GM12892 (cell line): Measurements from ENCODE around the gene ZNF610.

ENCODE experiments used
- DNase-seq: peaks from one replicate; pipeline ENCODE4 v3.0.0; 2011; ENCODE audit not compliant: insufficient read length
- FAIRE-seq: peaks from 2 replicates; lab custom pipeline; 2011; peaks lifted over from hg19 to GRCh38; lab: Jason Lieb, UNC
- POLR2A ChIP-seq: IDR thresholded peaks from 2 replicates; pipeline ENCODE4 v1.6.1; 2011; ENCODE audit warnings: low read depth, low read length, control low read depth
- POLR2AphosphoS5 ChIP-seq: IDR thresholded peaks from 2 replicates; pipeline ENCODE4 v1.6.1; 2011; ENCODE audit warnings: low read depth, low read length, control low read depth
- TAF1 ChIP-seq: IDR thresholded peaks from 2 replicates; pipeline ENCODE4 v1.6.1; 2011; ENCODE audit warnings: low read depth, mild to moderate bottlenecking, control low read depth, low read length, borderline replicate concordance

The ZNF610 gene

DNA sequence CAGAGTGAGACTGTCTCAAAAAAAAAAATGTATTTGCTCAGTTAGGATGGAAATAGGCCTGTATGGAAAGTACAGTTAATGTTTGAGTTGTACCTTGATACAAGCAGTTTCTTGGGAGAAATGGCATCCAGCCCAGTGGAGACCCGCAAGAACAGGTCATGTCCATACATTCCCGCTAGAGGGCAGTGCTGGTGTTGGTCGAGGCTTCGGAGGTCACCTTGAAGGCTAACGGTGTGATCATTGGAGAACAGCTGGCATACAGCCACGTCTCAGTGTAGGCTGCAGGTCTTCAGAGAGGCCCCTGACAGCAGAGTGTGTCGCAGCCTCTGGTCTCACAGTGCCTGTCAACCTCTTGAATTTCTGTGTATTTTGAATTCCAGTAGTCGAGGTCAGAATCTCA lies 7.5 kb downstream of the ZNF610 start:
- TF ChIP-seq POLR2AphosphoS5 (no peak), POLR2A (no peak), TAF1 (no peak)
- DNase-seq (peak; percentile 14), FAIRE-seq (no peak)

- no peak for TF ChIP-seq TAF1
- TF ChIP-seq POLR2AphosphoS5: no peak
- TF ChIP-seq POLR2A: no peak
- DNase-seq (no peak), FAIRE-seq (no peak)
Observed at GRCh38 chr19:52345162-52345561, 9.1 kb downstream of the ZNF610 start.

DNA sequence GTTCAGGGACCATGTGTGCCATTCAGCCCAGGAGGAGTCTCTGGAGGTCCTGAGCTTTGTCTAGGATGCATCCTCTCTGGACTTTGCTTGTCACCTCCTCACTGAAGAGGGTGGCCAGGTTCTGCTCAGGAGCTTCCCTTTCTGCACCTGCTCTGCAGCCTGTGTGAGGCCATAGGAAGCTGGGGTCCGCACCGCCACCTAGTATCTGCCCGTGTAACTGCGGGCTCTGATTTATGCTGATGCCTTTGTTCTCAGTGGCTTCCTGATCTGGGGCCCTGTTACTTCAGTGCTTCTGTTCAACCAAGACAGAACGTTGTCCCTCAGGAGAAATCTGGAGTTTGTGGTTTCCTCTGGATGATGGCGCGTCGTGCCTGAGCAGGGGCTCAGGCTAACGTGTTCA lies 15.5 kb downstream of the ZNF610 start:
- no peak for DNase-seq
- TF ChIP-seq TAF1 (no peak), POLR2A (no peak), POLR2AphosphoS5 (no peak)
- no peak for FAIRE-seq

DNA sequence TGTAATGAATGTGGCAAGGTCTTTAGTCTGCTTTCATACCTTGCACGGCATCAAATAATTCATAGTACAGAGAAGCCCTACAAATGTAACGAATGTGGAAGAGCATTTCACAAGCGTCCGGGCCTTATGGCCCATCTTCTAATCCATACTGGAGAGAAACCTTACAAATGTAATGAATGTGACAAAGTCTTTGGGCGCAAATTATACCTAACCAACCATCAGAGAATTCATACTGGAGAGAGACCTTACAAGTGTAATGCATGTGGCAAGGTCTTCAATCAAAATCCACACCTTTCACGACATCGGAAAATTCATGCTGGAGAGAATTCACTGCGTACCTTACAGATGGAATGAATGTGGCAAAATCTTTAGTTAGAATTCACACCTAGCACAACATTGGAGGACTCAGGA lies 30.4 kb downstream of the ZNF610 start:
- DNase-seq (no peak), FAIRE-seq (no peak)
- TF ChIP-seq TAF1: no peak
- TF ChIP-seq POLR2AphosphoS5: no peak
- no peak for TF ChIP-seq POLR2A

- TF ChIP-seq TAF1 (no peak), POLR2A (no peak), POLR2AphosphoS5 (no peak)
- FAIRE-seq (no peak), DNase-seq (peak; percentile 11)
Observed at GRCh38 chr19:52369559-52370340, 33.7 kb downstream of the ZNF610 start, which contains the start of gene ZNF880. TSS of gene ZNF880 (plus strand) at chr19:52369923. CDS start at chr19:52369966, 43 bp downstream.

- TF ChIP-seq TAF1 (no peak), POLR2A (no peak), POLR2AphosphoS5 (no peak)
- FAIRE-seq (no peak), DNase-seq (no peak)
Observed at GRCh38 chr19:52370341-52370710, 34.3 kb downstream of the ZNF610 start.

DNA sequence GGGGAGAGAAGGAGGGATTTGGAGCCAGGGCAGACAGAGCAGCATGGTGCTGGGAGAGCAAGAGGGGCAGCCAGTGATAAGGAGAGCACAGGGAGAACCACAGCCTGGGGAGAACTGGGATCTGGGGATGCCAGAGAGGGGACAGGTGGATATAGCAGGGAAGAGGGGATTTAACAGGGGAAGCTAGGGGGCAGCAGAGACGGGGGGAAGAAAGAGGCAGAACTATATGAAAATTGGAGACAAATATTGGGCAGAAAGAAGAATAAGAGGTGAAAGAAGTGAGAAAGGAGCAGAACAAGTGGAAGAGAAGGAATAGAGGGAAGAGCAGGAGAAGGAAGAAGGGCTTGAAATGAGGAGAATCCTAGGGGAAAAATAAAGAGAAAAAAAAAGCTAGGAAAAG lies 55.1 kb downstream of the ZNF610 start:
- no peak for TF ChIP-seq TAF1
- no peak for FAIRE-seq
- no peak for DNase-seq

DNA sequence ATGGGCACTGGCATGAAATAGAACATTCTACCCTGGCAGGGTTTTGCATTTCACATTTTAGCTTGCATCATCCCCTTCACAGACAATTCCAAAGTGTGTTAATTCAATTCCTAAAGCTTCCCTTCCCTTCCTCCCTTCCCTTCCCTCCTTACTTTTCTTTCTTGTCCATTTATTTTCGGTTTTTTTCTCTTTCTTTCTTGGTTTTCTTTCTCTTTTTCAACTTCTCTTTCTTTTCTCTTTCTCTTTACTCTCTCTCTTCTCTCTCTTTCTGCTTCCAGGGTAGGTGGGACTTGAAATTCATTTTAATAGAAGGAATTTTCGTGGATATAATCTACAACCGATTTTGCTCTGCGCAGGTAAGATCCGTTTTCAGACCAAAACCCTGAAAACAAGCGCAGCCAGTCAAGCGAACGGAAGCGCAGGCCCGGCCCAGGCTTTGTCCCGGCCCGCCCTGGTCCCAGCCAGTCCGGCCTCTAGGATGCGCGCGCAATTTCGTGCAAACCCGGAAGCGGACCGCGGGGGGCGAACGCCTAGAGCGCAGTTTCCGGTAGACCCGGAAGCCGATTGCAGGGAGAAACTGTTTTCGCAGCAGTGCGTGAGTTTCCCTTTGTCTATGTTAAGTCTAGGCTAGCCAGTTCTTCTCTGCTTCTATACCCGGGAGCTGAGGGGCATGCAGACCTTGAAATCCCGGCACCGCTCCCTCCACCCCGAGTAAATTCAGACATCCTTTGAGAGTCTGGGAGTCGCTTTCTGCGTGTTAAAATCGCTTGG lies 61.5 kb downstream of the ZNF610 start, which contains the start of gene ZNF528:
Gene ZNF528, plus strand, starts transcription at position 540 of the 771 bp plus-strand sequence. CDS start 4,165 bp downstream, outside the sequence.
- TF ChIP-seq POLR2AphosphoS5 (no peak), POLR2A (no peak), TAF1 (no peak)
- peak; percentile 72 for DNase-seq
- FAIRE-seq: no peak

- DNase-seq (no peak), FAIRE-seq (no peak)
- TF ChIP-seq POLR2AphosphoS5 (no peak), POLR2A (no peak), TAF1 (no peak)
Observed at GRCh38 chr19:52398081-52398441, 62.0 kb downstream of the ZNF610 start.

- FAIRE-seq (no peak), DNase-seq (no peak)
- no peak for TF ChIP-seq POLR2A
- TF ChIP-seq POLR2AphosphoS5: no peak
- TF ChIP-seq TAF1: no peak
Observed at GRCh38 chr19:52410276-52410675, 74.2 kb downstream of the ZNF610 start.

GRCh38 chr19:52415711-52416110 lies 79.7 kb downstream of the ZNF610 start:
- TF ChIP-seq TAF1: no peak
- no peak for TF ChIP-seq POLR2AphosphoS5
- TF ChIP-seq POLR2A: no peak
- FAIRE-seq: no peak
- DNase-seq: no peak
